Adrenal gland (tissue), 5 donors: ENCODE data around the gene ACTR5.

ENCODE experiments used
- POLR2A ChIP-seq, 2 donors: fragments of 450-650 bp; IDR thresholded peaks; one replicate each; pipeline ENCODE4 v1.6.1; 2017; ENCODE audit warnings: antibody characterized with exemption in 2 of 2, mild to moderate bottlenecking in 2 of 2, moderate library complexity in 1 of 2
- TF ChIP-seq, protein P1 (sequence below), 6 experiments: fragments of 450-650 bp in 4 of 6; fragments of 200-600 bp in 2 of 6; sonication (generic) in 1 of 6; IDR thresholded peaks; 1 replicate in 5 of 6; 2 replicates in 1 of 6; pipeline versions ENCODE4 v1.5.1 to v1.8.0; 2016 to 2021; ENCODE audit warnings: antibody characterized with exemption in 6 of 6, mild to moderate bottlenecking in 2 of 6, moderate library complexity in 1 of 6
- donor health status: DM: no; HTN: no; CAD: no.

DNA sequence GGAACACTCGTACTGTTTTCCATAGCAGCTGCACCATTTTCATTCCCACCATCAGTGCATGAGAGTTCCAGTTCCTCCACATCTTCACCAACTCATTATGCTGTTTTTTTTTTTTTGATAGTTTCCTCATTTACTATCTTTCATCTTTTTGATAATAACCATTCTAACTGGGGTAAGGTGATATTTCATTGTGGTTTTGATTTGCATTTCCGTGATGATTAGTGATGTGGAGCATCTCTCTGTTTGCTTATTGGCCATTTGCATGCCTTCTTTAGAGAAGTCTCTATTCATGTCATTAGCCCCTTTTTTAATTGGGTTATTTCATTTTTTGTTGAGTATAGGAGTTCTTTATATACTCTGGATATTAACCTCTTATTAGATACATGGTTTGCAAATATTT, 25.9 kb downstream of the ACTR5 start:
- TF ChIP-seq, protein P1, sequence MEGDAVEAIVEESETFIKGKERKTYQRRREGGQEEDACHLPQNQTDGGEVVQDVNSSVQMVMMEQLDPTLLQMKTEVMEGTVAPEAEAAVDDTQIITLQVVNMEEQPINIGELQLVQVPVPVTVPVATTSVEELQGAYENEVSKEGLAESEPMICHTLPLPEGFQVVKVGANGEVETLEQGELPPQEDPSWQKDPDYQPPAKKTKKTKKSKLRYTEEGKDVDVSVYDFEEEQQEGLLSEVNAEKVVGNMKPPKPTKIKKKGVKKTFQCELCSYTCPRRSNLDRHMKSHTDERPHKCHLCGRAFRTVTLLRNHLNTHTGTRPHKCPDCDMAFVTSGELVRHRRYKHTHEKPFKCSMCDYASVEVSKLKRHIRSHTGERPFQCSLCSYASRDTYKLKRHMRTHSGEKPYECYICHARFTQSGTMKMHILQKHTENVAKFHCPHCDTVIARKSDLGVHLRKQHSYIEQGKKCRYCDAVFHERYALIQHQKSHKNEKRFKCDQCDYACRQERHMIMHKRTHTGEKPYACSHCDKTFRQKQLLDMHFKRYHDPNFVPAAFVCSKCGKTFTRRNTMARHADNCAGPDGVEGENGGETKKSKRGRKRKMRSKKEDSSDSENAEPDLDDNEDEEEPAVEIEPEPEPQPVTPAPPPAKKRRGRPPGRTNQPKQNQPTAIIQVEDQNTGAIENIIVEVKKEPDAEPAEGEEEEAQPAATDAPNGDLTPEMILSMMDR (IDR thresholded peaks at IDR 0.05): no peak
- TF ChIP-seq POLR2A (IDR thresholded peaks at IDR 0.05): no peak
